SK-N-SH (cell line): ENCODE data around the gene TIGIT. TPM values are rescaled to one million over a fixed set of nuclear protein-coding genes. Genes with fewer than 3 reads are reported as not detected.

Experiments used
- CTCF ChIA-PET: fragments of 300-600, 350-600 bp; formaldehyde crosslinking; extraction: SDS; loops from one replicate; lab custom pipeline; 2021; lab: Yijun Ruan, JAX
- POLR2A ChIA-PET: fragments of 350-600 bp; sonication (Branson Sonifier 250); formaldehyde crosslinking; extraction: SDS; loops from one replicate; lab custom pipeline; 2020; ENCODE audit warnings: antibody characterized with exemption, inconsistent platforms; lab: Yijun Ruan, JAX
- DNase-seq: peaks from one replicate; pipeline ENCODE4 v3.0.0; 2012
- H2AFZ ChIP-seq: fragments of 200-600 bp; sonication (generic); 2 replicates; pipeline ENCODE4 v1.8.1; 2016; ENCODE audit warnings: antibody characterized with exemption, mild to moderate bottlenecking, low read depth
- H3F3A ChIP-seq: fragments of 200-600 bp; sonication (generic); replicated peaks from 2 replicates; pipeline ENCODE3; 2016; ENCODE audit warnings: antibody characterized with exemption, mild to moderate bottlenecking; ENCODE audit not compliant: insufficient read depth
- H3K27ac ChIP-seq, 2 experiments: fragments of 200-500 bp in 1 of 2; fragments of 200-600 bp in 1 of 2; sonication (Bioruptor generic) in 1 of 2; sonication (generic), shearing (Covaris generic) in 1 of 2; 2 replicates each; pipeline versions ENCODE4 v1.5.1 to v1.6.1; 2014 to 2016; ENCODE audit warnings: low read depth in 2 of 2, inconsistent platforms in 1 of 2, low read length in 1 of 2, mild to moderate bottlenecking in 1 of 2, mixed read lengths in 1 of 2
- H3K27me3 ChIP-seq: fragments of 200-600 bp; sonication (generic), shearing (Covaris generic); 2 replicates; pipeline ENCODE4 v1.6.1; 2016; ENCODE audit warnings: mixed run types; ENCODE audit not compliant: insufficient read depth
- H3K36me3 ChIP-seq, 2 experiments: fragments of 200-500 bp in 1 of 2; fragments of 200-600 bp in 1 of 2; sonication (Bioruptor generic) in 1 of 2; sonication (generic) in 1 of 2; replicated peaks in 1 of 2; 2 replicates each; pipeline versions ENCODE3 to v1.5.1; 2014 to 2016; ENCODE audit warnings: low read length in 1 of 2, mild to moderate bottlenecking in 1 of 2; ENCODE audit not compliant: insufficient read depth in 2 of 2, control insufficient read depth in 1 of 2
- H3K4me1 ChIP-seq, 2 experiments: fragments of 200-500 bp in 1 of 2; fragments of 200-600 bp in 1 of 2; sonication (Bioruptor generic) in 1 of 2; sonication (generic), shearing (Covaris generic) in 1 of 2; 2 replicates each; pipeline versions ENCODE4 v1.5.1 to v1.6.1; 2014 to 2016; ENCODE audit warnings: low read depth in 1 of 2, low read length in 1 of 2, mixed run types in 1 of 2; ENCODE audit not compliant: insufficient read depth in 2 of 2, control insufficient read depth in 1 of 2
- H3K4me2 ChIP-seq: fragments of 200-600 bp; sonication (generic), shearing (Covaris generic); 2 replicates; pipeline ENCODE4 v1.6.1; 2017; ENCODE audit warnings: mixed run types
- H3K4me3 ChIP-seq, 2 experiments: fragments of 200-500 bp in 1 of 2; fragments of 200-600 bp in 1 of 2; sonication (Bioruptor generic) in 1 of 2; sonication (generic), shearing (Covaris generic) in 1 of 2; 2 replicates each; pipeline versions ENCODE4 v1.5.1 to v1.8.1; 2014 to 2016; ENCODE audit warnings: low read depth in 2 of 2, inconsistent platforms in 1 of 2, low read length in 1 of 2, mild to moderate bottlenecking in 1 of 2, mixed read lengths in 1 of 2, moderate library complexity in 1 of 2
- H3K79me2 ChIP-seq: fragments of 200-600 bp; sonication (generic); 2 replicates; pipeline ENCODE4 v1.8.1; 2017; ENCODE audit warnings: mild to moderate bottlenecking; ENCODE audit not compliant: insufficient read depth
- H3K9ac ChIP-seq: fragments of 200-600 bp; sonication (generic); 2 replicates; pipeline ENCODE4 v1.6.1; 2017; ENCODE audit warnings: mixed run types
- H3K9me2 ChIP-seq: fragments of 200-600 bp; sonication (generic); 2 replicates; pipeline ENCODE4 v1.6.1; 2017; ENCODE audit warnings: mixed run types
- H3K9me3 ChIP-seq: fragments of 200-600 bp; sonication (generic); 2 replicates; pipeline ENCODE4 v1.6.1; 2017; ENCODE audit warnings: mixed run types, mild to moderate bottlenecking, moderate library complexity
- H4K20me1 ChIP-seq: fragments of 200-600 bp; sonication (generic); 2 replicates; pipeline ENCODE4 v1.6.1; 2017; ENCODE audit warnings: mild to moderate bottlenecking, mixed run types; ENCODE audit not compliant: insufficient read depth
- CHD2 ChIP-seq: fragments of 150-350 bp; IDR thresholded peaks from 2 replicates; pipeline ENCODE4 v1.6.1; 2018; ENCODE audit warnings: low read length; ENCODE audit not compliant: partially characterized antibody
- CTCF ChIP-seq: fragments of 200-600 bp; sonication (generic); IDR thresholded peaks from 2 replicates; pipeline ENCODE4 v1.6.1; 2017; ENCODE audit warnings: antibody characterized with exemption, mild to moderate bottlenecking, moderate library complexity
- ELF1 ChIP-seq: IDR thresholded peaks from 2 replicates; pipeline ENCODE4 v1.4.0; 2012
- FOSL2 ChIP-seq: IDR thresholded peaks from 2 replicates; pipeline ENCODE4 v1.4.0; 2012; ENCODE audit warnings: low read depth, mild to moderate bottlenecking, moderate library complexity, borderline replicate concordance
- FOXM1 ChIP-seq: IDR thresholded peaks from 2 replicates; pipeline ENCODE4 v1.4.0; 2012; ENCODE audit warnings: low read depth, mild to moderate bottlenecking
- GABPA ChIP-seq: IDR thresholded peaks from 2 replicates; pipeline ENCODE4 v1.4.0; 2012; ENCODE audit warnings: low read depth, mild to moderate bottlenecking
- GATA2 ChIP-seq: sonication (generic); formaldehyde crosslinking; IDR thresholded peaks from 2 replicates; pipeline ENCODE4 v1.5.0; 2020; ENCODE audit warnings: mild to moderate bottlenecking, missing genetic modification reagents
- MXI1 ChIP-seq: IDR thresholded peaks from 2 replicates; pipeline ENCODE4 v1.6.1; 2012; ENCODE audit warnings: mild to moderate bottlenecking, low read depth, low read length, improper control_type of control experiment
- PBX3 ChIP-seq: IDR thresholded peaks from 2 replicates; pipeline ENCODE4; 2012
- POLR2AphosphoS5 ChIP-seq: IDR thresholded peaks from 2 replicates; pipeline ENCODE4 v1.6.1; 2012; ENCODE audit warnings: low read depth, low read length
- RAD21 ChIP-seq: IDR thresholded peaks from 2 replicates; pipeline ENCODE4 v1.6.1; 2012; ENCODE audit warnings: mild to moderate bottlenecking, low read length
- REST ChIP-seq: IDR thresholded peaks from 2 replicates; pipeline ENCODE4 v1.6.1; 2012; ENCODE audit warnings: mild to moderate bottlenecking, low read depth, low read length, moderate library complexity
- RXRA ChIP-seq: IDR thresholded peaks from 2 replicates; pipeline ENCODE4 v1.4.0; 2012; ENCODE audit warnings: low read depth, mild to moderate bottlenecking, borderline replicate concordance
- SMC3 ChIP-seq: IDR thresholded peaks from 2 replicates; pipeline ENCODE4 v1.6.1; 2012; ENCODE audit warnings: low read depth, low read length, improper control_type of control experiment
- TAF1 ChIP-seq: IDR thresholded peaks from 2 replicates; pipeline ENCODE4 v1.6.1; 2012; ENCODE audit warnings: low read depth, mild to moderate bottlenecking, low read length, moderate library complexity, borderline replicate concordance
- USF2 ChIP-seq: fragments of 150-350 bp; IDR thresholded peaks from 2 replicates; pipeline ENCODE4 v1.6.1; 2017; ENCODE audit warnings: antibody characterized with exemption, low read length, low read depth, borderline replicate concordance
- WGBS: methylation state at CpG from one replicate; pipeline ENCODE4 v1.1.6; 2017; ENCODE audit warnings: low lambda C conversion rate; 5-methylcytosine and 5-hydroxymethylcytosine counted together
- polyA plus RNA-seq, 3 experiments: library from polyadenylated mRNA; depleted of rRNA; stranded (reverse); fragments of >200 nt; gene quantifications; 2 replicates each; pipeline ENCODE4 v1.2.3, GENCODE V29; 2012

Gene TIGIT
- polyA plus RNA-seq, 1 of the 3 experiments (the other 2 are of a cell fraction) = not detected

GRCh38 chr3:114336122-114336697 lies 42.4 kb downstream of the TIGIT start:
- Histone ChIP-seq H3K9me2 (no peaks in the 10 kb centered on the region), H3K27ac (no peak overlapping the region), H3K9me3 (no peaks in the 10 kb centered on the region), H3K79me2 (no peaks in the 10 kb centered on the region), H3K4me3 (no peak overlapping the region), H4K20me1 (no peaks in the 10 kb centered on the region), H2AFZ (no peak overlapping the region), H3K36me3 (peaks cover 11 to 13% of the 10 kb centered on the region in 2 experiments), H3F3A (no peaks in the 10 kb centered on the region), H3K27me3 (no peaks in the 10 kb centered on the region), H3K4me1 (no peaks in the 10 kb centered on the region; a peak in 1 of 4 replicates), H3K4me2 (no peak overlapping the region), H3K9ac (no peak overlapping the region)
- 100% methylated on average over 1 of the region's 1 CpG for WGBS
- no peak for DNase-seq
- TF ChIP-seq RAD21 (no peak; the same call in 1 of the 2 replicates), SMC3 (no peak), TAF1 (no peak), PBX3 (no peak), CTCF (peak; percentile 68)
- ChIA-PET CTCF (interaction anchor here (0.6 to 2.3 kb wide), 16 partner anchors 11 to 881 kb away, joined by 3 to 13 read pairs (median 4); no protein-coding TSS in a partner anchor), POLR2A (no interaction called here)

GRCh38 chr3:114336857-114337256 lies 43.0 kb downstream of the TIGIT start:
- TF ChIP-seq MXI1 (no peak), USF2 (no peak), FOXM1 (no peak), CHD2 (no peak), RXRA (no peak), CTCF (no peak), GABPA (no peak), POLR2AphosphoS5 (no peak), FOSL2 (no peak), REST (no peak), ELF1 (no peak), GATA2 (CRISPR knock-in tag) (no peak)
- ChIA-PET CTCF (interaction anchor here (0.6 to 2.3 kb wide), 11 partner anchors 10 to 189 kb away, joined by 3 to 13 read pairs (median 4); no protein-coding TSS in a partner anchor), POLR2A (no interaction called here)
- DNase-seq = no peak
- no peak overlapping the region for H3K27ac ChIP-seq
- H3K27me3 ChIP-seq = no peaks in the 10 kb centered on the region
- no peaks in the 10 kb centered on the region for H3K79me2 ChIP-seq
- H3F3A ChIP-seq = no peaks in the 10 kb centered on the region
- WGBS = 89% methylated on average over 3 of the region's 3 CpGs
- no peaks in the 10 kb centered on the region; a peak in 1 of 4 replicates for H3K4me1 ChIP-seq
- no peak overlapping the region for H2AFZ ChIP-seq
- no peak overlapping the region for H3K4me3 ChIP-seq
- no peaks in the 10 kb centered on the region for H3K9me3 ChIP-seq
- H3K9ac ChIP-seq = no peak overlapping the region
- H3K36me3 ChIP-seq = peaks cover 11 to 17% of the 10 kb centered on the region in 2 experiments
- no peak overlapping the region for H3K4me2 ChIP-seq
- H4K20me1 ChIP-seq = no peaks in the 10 kb centered on the region
- no peaks in the 10 kb centered on the region for H3K9me2 ChIP-seq
